ENCODE results near the gene REXO1. TPM values are rescaled to one million over a fixed set of nuclear protein-coding genes. Genes with fewer than 3 reads are reported as not detected.

Gene REXO1
- total RNA-seq, 1 experiment from 2014 or later, result 25.8 TPM

DNA sequence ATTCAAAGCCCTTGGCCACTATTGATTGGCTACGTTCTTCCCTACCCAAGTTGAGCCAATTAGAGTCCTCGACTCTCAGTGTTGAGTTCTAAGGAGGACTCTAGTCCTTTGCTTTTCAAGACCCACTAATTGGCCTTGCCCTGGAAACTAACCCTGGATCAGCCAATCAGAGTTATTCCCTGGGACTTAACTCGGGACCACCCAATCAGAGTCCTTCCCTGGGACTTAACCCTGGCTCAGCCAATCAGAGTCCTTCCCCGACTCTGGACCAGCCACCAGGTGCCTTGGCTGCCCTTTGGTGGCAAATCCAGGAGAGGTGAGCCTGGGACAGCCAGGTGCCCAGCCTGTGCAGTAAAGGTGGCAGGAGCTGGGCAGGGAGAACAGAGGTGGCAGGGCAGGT, 64.9 kb downstream of the REXO1 start:
- Histone ChIP-seq H4K20me1 (ENCODE audit: insufficient read depth) (no peaks in the 10 kb centered on the region), H3K27me3 (ENCODE audit: insufficient read depth, low read depth) (0 out of 2 replicates have a peak, but pooled peaks cover 8% of the 10 kb centered on the region), H3K4me3 (no peak overlapping the region), H3K36me3 (ENCODE audit: low read depth) (no peaks in the 10 kb centered on the region), H3F3A (ENCODE audit: insufficient read depth, low read depth) (no peaks in the 10 kb centered on the region), H3K79me2 (ENCODE audit: low read depth) (no peaks in the 10 kb centered on the region), H3K4me2 (no peak overlapping the region), H2AFZ (no peak overlapping the region), H3K9me3 (ENCODE audit: insufficient read depth, low read depth) (no peaks in the 10 kb centered on the region; the same call in 1 of the 2 replicates), H3K4me1 (replicated peaks; ENCODE audit: insufficient read depth) (no peaks in the 10 kb centered on the region), H3K9me2 (ENCODE audit: insufficient read depth) (no peaks in the 10 kb centered on the region), H3K27ac (no peak overlapping the region)
- CTCF ChIA-PET, result no interaction called here
- TF ChIP-seq EZH2 (IDR thresholded peaks at IDR 0.05; ENCODE audit: low read depth), result no peak
- TF ChIP-seq, protein P1, sequence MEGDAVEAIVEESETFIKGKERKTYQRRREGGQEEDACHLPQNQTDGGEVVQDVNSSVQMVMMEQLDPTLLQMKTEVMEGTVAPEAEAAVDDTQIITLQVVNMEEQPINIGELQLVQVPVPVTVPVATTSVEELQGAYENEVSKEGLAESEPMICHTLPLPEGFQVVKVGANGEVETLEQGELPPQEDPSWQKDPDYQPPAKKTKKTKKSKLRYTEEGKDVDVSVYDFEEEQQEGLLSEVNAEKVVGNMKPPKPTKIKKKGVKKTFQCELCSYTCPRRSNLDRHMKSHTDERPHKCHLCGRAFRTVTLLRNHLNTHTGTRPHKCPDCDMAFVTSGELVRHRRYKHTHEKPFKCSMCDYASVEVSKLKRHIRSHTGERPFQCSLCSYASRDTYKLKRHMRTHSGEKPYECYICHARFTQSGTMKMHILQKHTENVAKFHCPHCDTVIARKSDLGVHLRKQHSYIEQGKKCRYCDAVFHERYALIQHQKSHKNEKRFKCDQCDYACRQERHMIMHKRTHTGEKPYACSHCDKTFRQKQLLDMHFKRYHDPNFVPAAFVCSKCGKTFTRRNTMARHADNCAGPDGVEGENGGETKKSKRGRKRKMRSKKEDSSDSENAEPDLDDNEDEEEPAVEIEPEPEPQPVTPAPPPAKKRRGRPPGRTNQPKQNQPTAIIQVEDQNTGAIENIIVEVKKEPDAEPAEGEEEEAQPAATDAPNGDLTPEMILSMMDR (conservative IDR thresholded peaks at IDR 0.05), result no peak
- POLR2A ChIA-PET (ENCODE audit: unreplicated experiment), result no interaction called here
- DNase-seq, result no peak
- intact Hi-C loops (cut with micrococcal nuclease; ENCODE audit: unreplicated experiment), result no loop called here
- no TSS peak for BruUV-seq (replicated peaks)

DNA sequence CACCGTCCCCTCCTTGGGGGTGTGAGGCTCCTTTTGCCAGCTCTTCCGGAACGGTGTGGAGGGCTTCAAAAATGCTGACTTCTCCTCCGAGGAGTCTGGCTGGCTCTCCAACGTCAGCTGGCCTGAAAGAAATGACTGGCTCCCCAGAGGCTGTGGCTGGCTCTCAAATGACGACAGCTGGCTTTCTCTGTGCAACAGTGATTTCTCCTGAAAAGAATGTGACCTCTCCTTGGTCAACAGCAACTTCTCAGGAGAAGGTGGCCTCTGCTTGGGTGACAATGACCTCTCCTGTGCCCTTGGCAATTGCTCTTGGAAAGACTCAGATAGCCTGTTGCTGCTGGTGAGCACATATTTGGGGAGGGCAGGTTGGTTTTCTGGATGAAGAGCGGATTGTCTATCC, 65.8 kb downstream of the REXO1 start:
- Histone ChIP-seq H3F3A (ENCODE audit: insufficient read depth, low read depth) (no peaks in the 10 kb centered on the region), H3K9me2 (ENCODE audit: insufficient read depth) (no peaks in the 10 kb centered on the region), H3K27ac (no peak overlapping the region), H3K4me2 (no peak overlapping the region), H3K4me3 (no peak overlapping the region), H4K20me1 (ENCODE audit: insufficient read depth) (no peaks in the 10 kb centered on the region), H3K4me1 (replicated peaks; ENCODE audit: insufficient read depth) (no peaks in the 10 kb centered on the region), H3K9me3 (ENCODE audit: insufficient read depth, low read depth) (no peaks in the 10 kb centered on the region; the same call in 1 of the 2 replicates), H3K27me3 (ENCODE audit: insufficient read depth, low read depth) (0 out of 2 replicates have a peak, but pooled peaks cover 8% of the 10 kb centered on the region), H3K36me3 (ENCODE audit: low read depth) (no peaks in the 10 kb centered on the region), H3K79me2 (ENCODE audit: low read depth) (no peaks in the 10 kb centered on the region), H2AFZ (no peak overlapping the region)
- BruUV-seq (replicated peaks), result no TSS peak
- ChIA-PET POLR2A (ENCODE audit: unreplicated experiment) (no interaction called here), CTCF (no interaction called here)
- intact Hi-C loops (cut with micrococcal nuclease; ENCODE audit: unreplicated experiment), result no loop called here
- DNase-seq, result no peak
- TF ChIP-seq, protein P1 (conservative IDR thresholded peaks at IDR 0.05), result no peak
- TF ChIP-seq EZH2 (IDR thresholded peaks at IDR 0.05; ENCODE audit: low read depth), result no peak

DNA sequence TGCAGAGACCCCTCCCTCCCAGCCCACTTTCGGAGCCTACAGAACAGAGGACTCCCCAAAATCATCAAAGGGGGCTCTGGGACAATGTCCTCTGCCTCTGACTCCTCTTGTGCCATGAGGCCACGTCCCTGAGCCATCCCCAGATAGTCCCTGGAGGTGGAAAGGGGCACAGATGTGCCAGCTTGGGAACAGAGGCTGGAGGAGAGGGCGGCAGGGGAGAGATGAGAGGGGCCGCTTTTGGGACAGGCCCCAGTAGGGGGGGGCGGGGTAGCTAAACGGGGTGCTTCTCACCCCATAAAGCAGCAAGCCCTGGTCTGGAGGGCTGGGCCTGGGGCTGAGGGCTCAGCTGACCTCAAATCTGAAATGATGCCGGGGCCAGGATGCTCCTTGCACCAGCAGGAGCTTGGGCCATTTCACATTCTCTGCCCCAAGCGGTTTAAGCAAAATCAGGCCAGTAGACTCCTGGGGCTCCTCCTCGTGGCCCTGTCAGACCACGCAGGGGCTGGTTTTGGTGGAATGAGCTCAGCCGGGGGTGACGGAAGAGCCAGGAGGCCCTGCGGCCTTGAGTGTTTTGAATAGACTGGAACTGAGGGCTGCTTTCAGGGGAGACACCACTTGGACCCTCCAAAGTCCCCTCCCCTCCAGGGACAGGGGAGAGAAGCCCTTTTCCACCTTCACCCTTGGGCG, 67.9 kb downstream of the REXO1 start:
- Histone ChIP-seq H3K79me2 (ENCODE audit: low read depth) (no peaks in the 10 kb centered on the region), H3F3A (ENCODE audit: insufficient read depth, low read depth) (no peaks in the 10 kb centered on the region), H3K27ac (no peak overlapping the region), H4K20me1 (ENCODE audit: insufficient read depth) (no peaks in the 10 kb centered on the region), H3K4me3 (no peak overlapping the region), H2AFZ (no peak overlapping the region), H3K4me2 (no peak overlapping the region), H3K9me2 (ENCODE audit: insufficient read depth) (no peaks in the 10 kb centered on the region), H3K27me3 (ENCODE audit: insufficient read depth, low read depth) (0 out of 2 replicates have a peak, but pooled peaks cover 8% of the 10 kb centered on the region), H3K36me3 (ENCODE audit: low read depth) (no peaks in the 10 kb centered on the region), H3K9me3 (ENCODE audit: insufficient read depth, low read depth) (no peaks in the 10 kb centered on the region; the same call in 1 of the 2 replicates), H3K4me1 (replicated peaks; ENCODE audit: insufficient read depth) (no peaks in the 10 kb centered on the region)
- ChIA-PET CTCF (interaction anchor here (0.6 kb wide), 1 partner anchor 18 kb away, joined by 3 read pairs; no protein-coding TSS in a partner anchor), POLR2A (ENCODE audit: unreplicated experiment) (no interaction called here)
- intact Hi-C loops (cut with micrococcal nuclease; ENCODE audit: unreplicated experiment), result no loop called here
- TF ChIP-seq EZH2 (IDR thresholded peaks at IDR 0.05; ENCODE audit: low read depth), result no peak
- TF ChIP-seq, protein P1 (conservative IDR thresholded peaks at IDR 0.05), result no peak
- no TSS peak for BruUV-seq (replicated peaks)
- DNase-seq, result peak in 1 of 2 experiments; percentile 36

Data from PC-9 (cell line).